Esophagus (tissue), 2 donors: ENCODE results near the gene WWOX. TPM values are rescaled to one million over a fixed set of nuclear protein-coding genes. Genes with fewer than 3 reads are reported as not detected.

Experiments
- H3K27ac ChIP-seq, 2 donors: one replicate each; pipeline ENCODE4 v1.5.1; 2013; ENCODE audit warnings: low read depth in 2 of 2, mild to moderate bottlenecking in 2 of 2, inconsistent platforms in 1 of 2, low read length in 1 of 2, moderate library complexity in 1 of 2
- H3K27me3 ChIP-seq, 2 donors: one replicate each; pipeline ENCODE4 v1.6.1; 2013; ENCODE audit warnings: low read length in 2 of 2, control low read depth in 1 of 2, mild to moderate bottlenecking in 1 of 2; ENCODE audit not compliant: insufficient read depth in 2 of 2, control insufficient read depth in 1 of 2
- H3K36me3 ChIP-seq, 2 donors: one replicate each; pipeline ENCODE4 v1.6.1; 2013; ENCODE audit warnings: low read length in 1 of 2; ENCODE audit not compliant: control insufficient read depth in 2 of 2, insufficient read depth in 2 of 2
- H3K4me1 ChIP-seq, 2 donors: one replicate each; pipeline ENCODE4 v1.6.1; 2013; ENCODE audit warnings: low read length in 1 of 2; ENCODE audit not compliant: control insufficient read depth in 2 of 2, insufficient read depth in 2 of 2
- H3K4me3 ChIP-seq, 2 donors: one replicate each; pipeline ENCODE4 v1.5.1; 2013; ENCODE audit warnings: low read length in 2 of 2, mild to moderate bottlenecking in 2 of 2, low read depth in 1 of 2, moderate library complexity in 1 of 2
- H3K9me3 ChIP-seq, 2 donors: one replicate each; pipeline ENCODE4 v1.6.1; 2013; ENCODE audit warnings: mild to moderate bottlenecking in 2 of 2, low read depth in 1 of 2, low read length in 1 of 2, moderate library complexity in 1 of 2; ENCODE audit not compliant: control insufficient read depth in 2 of 2, insufficient read depth in 1 of 2
- WGBS, 2 donors: extraction: QIAGEN DNeasy Blood & Tissue Kit; methylation state at CpG; one replicate each; pipeline ENCODE4 v1.1.7; 2013; 5-methylcytosine and 5-hydroxymethylcytosine counted together
- polyA plus RNA-seq, 2 donors: library from polyadenylated mRNA; stranded (reverse); fragments of 200-250 nt; gene quantifications; one replicate each; pipeline ENCODE4 v1.2.3, GENCODE V29; 2013
- donor health status: healthy with polysubstance abuse.
- donor health status: Bipolar disorder and iron deficiency.

Gene WWOX
- polyA plus RNA-seq, 2 donors: 6.4 to 9.1 TPM

- no peak overlapping the region for H3K27ac ChIP-seq
- no peaks in the 10 kb centered on the region for H3K4me1 ChIP-seq
- no peaks in the 10 kb centered on the region for H3K36me3 ChIP-seq
- no peaks in the 10 kb centered on the region for H3K27me3 ChIP-seq
- H3K4me3 ChIP-seq: no peak overlapping the region
- 67 to 72% methylated on average over 5 of the region's 5 CpGs for WGBS, 2 donors
- no peaks in the 10 kb centered on the region for H3K9me3 ChIP-seq
Measured at GRCh38 chr16:78154729-78155461, 55.4 kb downstream of the WWOX start.

GRCh38 chr16:78155791-78156345 lies 56.4 kb downstream of the WWOX start:
- Histone ChIP-seq H3K27ac (no peak overlapping the region), H3K4me3 (no peak overlapping the region), H3K36me3 (no peaks in the 10 kb centered on the region), H3K9me3 (no peaks in the 10 kb centered on the region), H3K4me1 (no peaks in the 10 kb centered on the region), H3K27me3 (no peaks in the 10 kb centered on the region)
- 57 to 67% methylated on average over 7 of the region's 7 CpGs for WGBS, 2 donors

GRCh38 chr16:78161023-78161729 lies 61.7 kb downstream of the WWOX start:
- no peak overlapping the region for H3K4me3 ChIP-seq
- WGBS, 2 donors: 92 to 96% methylated on average over 5 of the region's 5 CpGs
- H3K4me1 ChIP-seq: no peaks in the 10 kb centered on the region
- H3K27ac ChIP-seq: no peak overlapping the region
- H3K36me3 ChIP-seq: no peaks in the 10 kb centered on the region
- no peaks in the 10 kb centered on the region for H3K9me3 ChIP-seq
- no peaks in the 10 kb centered on the region for H3K27me3 ChIP-seq

GRCh38 chr16:78163772-78164670 lies 64.6 kb downstream of the WWOX start:
- WGBS, 2 donors: 82 to 84% methylated on average over 12 of the region's 12 CpGs
- Histone ChIP-seq H3K4me3 (no peak overlapping the region), H3K27ac (no peak overlapping the region), H3K36me3 (no peaks in the 10 kb centered on the region), H3K4me1 (no peaks in the 10 kb centered on the region), H3K27me3 (no peaks in the 10 kb centered on the region), H3K9me3 (no peaks in the 10 kb centered on the region)

- WGBS, 2 donors: 64 to 70% methylated on average over 2 of the region's 2 CpGs
- Histone ChIP-seq H3K36me3 (no peaks in the 10 kb centered on the region), H3K27ac (no peak overlapping the region), H3K4me1 (no peaks in the 10 kb centered on the region), H3K27me3 (no peaks in the 10 kb centered on the region), H3K9me3 (no peaks in the 10 kb centered on the region), H3K4me3 (no peak overlapping the region)
Measured at GRCh38 chr16:78170494-78170933, 71.1 kb downstream of the WWOX start.

GRCh38 chr16:78175287-78175686 lies 75.8 kb downstream of the WWOX start:
- H3K4me3 ChIP-seq: no peak overlapping the region
- H3K4me1 ChIP-seq: peaks cover 0 to 2% of the 10 kb centered on the region in 2 donors
- no peaks in the 10 kb centered on the region for H3K9me3 ChIP-seq
- no peaks in the 10 kb centered on the region for H3K36me3 ChIP-seq
- 80 to 81% methylated on average over 3 of the region's 3 CpGs for WGBS, 2 donors
- H3K27me3 ChIP-seq: no peaks in the 10 kb centered on the region
- H3K27ac ChIP-seq: no peak overlapping the region

- Histone ChIP-seq H3K9me3 (no peaks in the 10 kb centered on the region), H3K4me1 (peaks cover 0 to 2% of the 10 kb centered on the region in 2 donors), H3K27me3 (no peaks in the 10 kb centered on the region), H3K36me3 (no peaks in the 10 kb centered on the region), H3K4me3 (no peak overlapping the region), H3K27ac (no peak overlapping the region)
- 77 to 92% methylated on average over 5 of the region's 5 CpGs for WGBS, 2 donors
Measured at GRCh38 chr16:78176435-78176834, 77.0 kb downstream of the WWOX start.

- H3K4me1 ChIP-seq: peaks cover 0 to 2% of the 10 kb centered on the region in 2 donors
- no peaks in the 10 kb centered on the region for H3K27me3 ChIP-seq
- no peaks in the 10 kb centered on the region for H3K9me3 ChIP-seq
- 88 to 95% methylated on average over 5 of the region's 5 CpGs for WGBS, 2 donors
- H3K4me3 ChIP-seq: no peak overlapping the region
- H3K36me3 ChIP-seq: no peaks in the 10 kb centered on the region
- H3K27ac ChIP-seq: no peak overlapping the region
Measured at GRCh38 chr16:78177218-78177617, 77.8 kb downstream of the WWOX start.

GRCh38 chr16:78177987-78178386 lies 78.5 kb downstream of the WWOX start:
- 55 to 69% methylated on average over 3 of the region's 3 CpGs for WGBS, 2 donors
- H3K27ac ChIP-seq: no peak overlapping the region
- no peaks in the 10 kb centered on the region for H3K36me3 ChIP-seq
- H3K9me3 ChIP-seq: no peaks in the 10 kb centered on the region
- H3K4me3 ChIP-seq: no peak overlapping the region
- H3K27me3 ChIP-seq: no peaks in the 10 kb centered on the region
- H3K4me1 ChIP-seq: peaks cover 0 to 2% of the 10 kb centered on the region in 2 donors
